ENCODE results near the gene VAV2.

Gene VAV2

DNA sequence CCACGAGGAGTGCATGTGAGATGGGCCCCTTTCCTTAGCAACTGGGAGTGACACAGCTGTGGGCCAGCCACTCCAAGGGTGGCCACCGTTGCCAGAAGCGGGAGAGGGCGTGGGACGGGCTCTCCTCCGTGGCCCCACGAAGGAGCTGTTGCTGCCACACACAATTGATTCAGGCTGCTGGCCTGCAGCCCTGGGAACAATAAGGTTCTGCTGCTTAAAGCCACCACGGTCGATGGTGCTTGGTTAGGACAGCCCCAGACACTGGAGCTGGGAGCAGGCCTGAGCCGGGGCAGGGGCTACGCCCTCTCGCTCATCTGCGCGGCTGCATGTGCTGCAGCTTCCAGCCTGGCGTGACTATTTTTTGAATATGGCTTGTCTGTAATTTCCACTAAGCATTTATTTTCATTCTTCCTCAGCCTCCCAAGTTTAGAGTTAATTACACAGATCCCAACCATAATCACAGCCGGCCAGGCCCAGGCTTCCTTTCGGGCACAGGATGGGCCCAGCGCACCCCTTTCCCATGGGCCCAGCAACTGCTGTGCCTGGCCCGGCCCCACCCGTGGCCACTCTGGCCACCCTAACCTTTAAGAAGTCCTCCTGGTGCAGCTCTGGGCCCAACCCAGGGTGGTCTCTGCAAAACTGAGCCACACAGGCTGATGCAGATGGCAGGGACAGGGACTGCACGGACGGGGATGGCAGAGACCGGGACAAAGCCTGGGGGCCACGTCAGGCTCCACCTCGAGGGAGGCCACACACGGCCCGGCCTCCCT, 49.7 kb downstream of the VAV2 start:
- H3K27me3 ChIP-seq (ENCODE audit: insufficient read depth, low read length) = no peaks in the 10 kb centered on the region

DNA sequence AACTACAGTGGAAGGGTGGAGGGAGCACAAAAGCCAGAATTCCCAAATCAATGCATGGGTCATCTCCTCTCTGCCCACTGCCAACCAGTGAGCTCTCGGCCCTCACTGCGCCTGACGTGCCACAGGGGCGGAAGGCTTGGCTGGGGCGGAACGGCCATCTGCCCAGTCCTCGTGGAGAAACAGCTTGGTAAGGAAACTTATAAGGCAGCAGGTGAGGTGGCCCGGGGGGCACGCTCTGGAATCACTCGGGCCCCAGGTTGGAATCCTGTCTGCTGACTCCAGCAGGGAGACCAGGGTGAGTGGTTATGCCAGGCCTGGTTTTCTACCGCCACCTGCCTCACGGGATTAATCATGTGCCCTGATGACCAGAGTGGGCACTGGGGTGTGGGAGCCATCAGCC, 52.3 kb downstream of the VAV2 start:
- no peak overlapping the region for H3K4me3 ChIP-seq (ENCODE audit: low read length)
- H3K36me3 ChIP-seq (ENCODE audit: insufficient read depth, low read depth, low read length) = peaks cover 13% of the 10 kb centered on the region; the same call in 1 of the 2 replicates
- H3K9ac ChIP-seq (ENCODE audit: low read depth, low read length) = no peak overlapping the region
- H3K27me3 ChIP-seq (ENCODE audit: insufficient read depth, low read length) = no peaks in the 10 kb centered on the region
- no peaks in the 10 kb centered on the region for H3K9me3 ChIP-seq (ENCODE audit: insufficient read depth, low read depth, low read length)
- no peaks in the 10 kb centered on the region for H3K4me1 ChIP-seq (ENCODE audit: insufficient read depth, low read length)
- no peak overlapping the region for H3K27ac ChIP-seq (ENCODE audit: low read length)

More for the DNA sequence above, 49.7 kb downstream of the VAV2 start:
- Histone ChIP-seq H3K4me3 (ENCODE audit: low read length) (no peak overlapping the region), H3K27ac (ENCODE audit: low read length) (no peak overlapping the region), H3K4me1 (ENCODE audit: insufficient read depth, low read length) (no peaks in the 10 kb centered on the region), H3K9me3 (ENCODE audit: insufficient read depth, low read depth, low read length) (no peaks in the 10 kb centered on the region), H3K36me3 (ENCODE audit: insufficient read depth, low read depth, low read length) (peaks cover 5% of the 10 kb centered on the region; the same call in 1 of the 2 replicates), H3K9ac (ENCODE audit: low read depth, low read length) (no peak overlapping the region)

DNA sequence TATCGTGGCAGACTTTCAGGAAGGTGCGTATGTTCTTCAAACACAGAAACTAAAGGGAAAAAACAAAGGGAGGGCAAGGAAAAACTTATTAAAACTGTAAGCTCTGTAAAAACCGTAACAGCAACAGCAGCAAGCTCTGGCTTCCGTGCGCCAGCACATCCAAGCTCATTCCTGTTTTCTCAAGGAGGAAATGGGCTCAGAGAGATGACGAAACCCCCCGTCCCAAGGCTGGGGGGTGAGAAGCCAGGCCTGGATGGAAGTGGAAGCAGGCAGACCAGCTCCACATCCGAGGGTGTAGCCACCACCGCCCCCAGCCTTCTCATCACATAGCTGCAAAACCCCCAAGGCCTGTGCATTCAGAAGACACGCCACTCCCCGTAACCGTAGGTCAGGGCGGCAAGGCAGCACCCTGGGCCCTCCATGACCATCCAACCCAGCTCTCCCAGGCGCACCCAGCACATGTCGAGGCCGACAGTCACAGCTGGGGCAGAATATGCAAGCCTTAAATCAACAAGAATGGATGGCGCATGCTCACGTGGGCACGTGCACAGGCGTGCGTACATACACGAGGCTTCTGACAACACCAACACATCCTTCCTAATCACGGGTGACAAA, 52.8 kb downstream of the VAV2 start:
- H3K27ac ChIP-seq (ENCODE audit: low read length) = no peak overlapping the region

DNA sequence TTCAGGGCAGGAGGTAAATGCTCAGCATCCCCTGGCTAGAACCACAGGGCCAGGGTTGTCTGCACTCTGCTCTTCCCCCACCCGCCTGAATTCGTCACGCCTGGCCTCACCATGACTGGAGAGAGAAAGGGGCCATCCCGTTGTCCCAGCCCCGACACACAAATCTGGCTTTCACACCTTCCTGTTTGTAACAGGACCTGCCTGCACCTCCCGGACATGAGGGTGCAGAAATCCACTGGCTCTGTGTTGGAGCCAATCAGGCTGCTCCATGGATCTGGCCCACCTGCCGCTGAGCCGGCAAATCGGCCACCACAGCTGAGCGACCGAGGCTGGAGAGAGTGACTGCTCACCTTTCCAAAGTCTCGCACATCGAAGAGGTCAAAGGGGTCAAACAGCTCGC, 53.4 kb downstream of the VAV2 start:
- Histone ChIP-seq H3K4me1 (ENCODE audit: insufficient read depth, low read length) (no peaks in the 10 kb centered on the region), H3K4me3 (ENCODE audit: low read length) (no peak overlapping the region), H3K36me3 (ENCODE audit: insufficient read depth, low read depth, low read length) (peaks cover 13% of the 10 kb centered on the region; the same call in 1 of the 2 replicates), H3K9me3 (ENCODE audit: insufficient read depth, low read depth, low read length) (no peaks in the 10 kb centered on the region), H3K9ac (ENCODE audit: low read depth, low read length) (no peak overlapping the region), H3K27me3 (ENCODE audit: insufficient read depth, low read length) (no peaks in the 10 kb centered on the region), H3K27ac (ENCODE audit: low read length) (no peak overlapping the region)

More for the DNA sequence above, 52.8 kb downstream of the VAV2 start:
- peaks cover 13% of the 10 kb centered on the region; the same call in 1 of the 2 replicates for H3K36me3 ChIP-seq (ENCODE audit: insufficient read depth, low read depth, low read length)
- no peak overlapping the region for H3K4me3 ChIP-seq (ENCODE audit: low read length)
- no peak overlapping the region for H3K9ac ChIP-seq (ENCODE audit: low read depth, low read length)
- no peaks in the 10 kb centered on the region for H3K9me3 ChIP-seq (ENCODE audit: insufficient read depth, low read depth, low read length)
- no peaks in the 10 kb centered on the region for H3K27me3 ChIP-seq (ENCODE audit: insufficient read depth, low read length)
- no peaks in the 10 kb centered on the region for H3K4me1 ChIP-seq (ENCODE audit: insufficient read depth, low read length)

DNA sequence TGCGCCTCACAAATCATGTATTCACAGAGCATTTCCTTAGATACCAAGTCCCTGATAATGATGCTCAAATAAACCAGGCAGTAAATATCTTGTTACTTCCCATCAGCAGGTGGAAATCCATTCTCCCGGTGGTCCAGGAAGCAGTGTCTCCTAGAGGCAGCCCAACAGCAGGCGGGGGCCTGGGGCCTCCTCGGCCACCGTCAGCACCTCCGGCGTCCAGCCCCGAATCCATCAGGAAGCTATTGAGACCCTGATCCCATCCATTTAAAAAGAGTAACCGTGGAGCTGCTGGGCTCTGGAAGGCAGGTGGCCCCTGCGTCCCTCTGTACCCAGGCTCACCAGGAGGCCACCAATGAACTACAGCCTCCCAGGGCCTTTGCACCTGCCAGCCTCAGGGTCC, 54.0 kb downstream of the VAV2 start:
- Histone ChIP-seq H3K27ac (ENCODE audit: low read length) (no peak overlapping the region), H3K9ac (ENCODE audit: low read depth, low read length) (no peak overlapping the region), H3K36me3 (ENCODE audit: insufficient read depth, low read depth, low read length) (peaks cover 13% of the 10 kb centered on the region; the same call in 1 of the 2 replicates), H3K4me3 (ENCODE audit: low read length) (no peak overlapping the region), H3K27me3 (ENCODE audit: insufficient read depth, low read length) (no peaks in the 10 kb centered on the region), H3K4me1 (ENCODE audit: insufficient read depth, low read length) (no peaks in the 10 kb centered on the region), H3K9me3 (ENCODE audit: insufficient read depth, low read depth, low read length) (no peaks in the 10 kb centered on the region)

DNA sequence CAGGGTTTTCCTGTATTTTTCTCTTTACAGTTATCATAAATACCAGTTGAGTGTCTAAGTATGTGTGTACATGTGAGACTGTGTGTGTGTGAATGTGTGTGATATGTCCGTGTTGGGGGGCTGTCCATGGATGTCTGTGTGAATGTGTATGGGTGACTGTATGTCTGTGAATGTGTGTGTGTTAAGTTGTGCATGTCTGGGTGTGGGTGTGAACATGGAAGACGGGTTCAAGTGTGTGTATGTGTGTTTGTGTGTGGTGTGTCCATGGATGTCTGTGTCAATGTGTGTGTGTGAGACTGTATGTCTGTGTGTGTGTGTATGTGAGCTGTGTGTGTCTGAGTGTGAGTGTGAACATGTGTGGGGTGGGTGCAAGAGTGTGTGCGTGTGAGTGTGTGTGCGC, 55.0 kb downstream of the VAV2 start:
- Histone ChIP-seq H3K27ac (ENCODE audit: low read length) (no peak overlapping the region), H3K9ac (ENCODE audit: low read depth, low read length) (no peak overlapping the region), H3K4me1 (ENCODE audit: insufficient read depth, low read length) (no peaks in the 10 kb centered on the region), H3K27me3 (ENCODE audit: insufficient read depth, low read length) (no peaks in the 10 kb centered on the region), H3K4me3 (ENCODE audit: low read length) (no peak overlapping the region), H3K9me3 (ENCODE audit: insufficient read depth, low read depth, low read length) (no peaks in the 10 kb centered on the region), H3K36me3 (ENCODE audit: insufficient read depth, low read depth, low read length) (peaks cover 13% of the 10 kb centered on the region; the same call in 1 of the 2 replicates)

DNA sequence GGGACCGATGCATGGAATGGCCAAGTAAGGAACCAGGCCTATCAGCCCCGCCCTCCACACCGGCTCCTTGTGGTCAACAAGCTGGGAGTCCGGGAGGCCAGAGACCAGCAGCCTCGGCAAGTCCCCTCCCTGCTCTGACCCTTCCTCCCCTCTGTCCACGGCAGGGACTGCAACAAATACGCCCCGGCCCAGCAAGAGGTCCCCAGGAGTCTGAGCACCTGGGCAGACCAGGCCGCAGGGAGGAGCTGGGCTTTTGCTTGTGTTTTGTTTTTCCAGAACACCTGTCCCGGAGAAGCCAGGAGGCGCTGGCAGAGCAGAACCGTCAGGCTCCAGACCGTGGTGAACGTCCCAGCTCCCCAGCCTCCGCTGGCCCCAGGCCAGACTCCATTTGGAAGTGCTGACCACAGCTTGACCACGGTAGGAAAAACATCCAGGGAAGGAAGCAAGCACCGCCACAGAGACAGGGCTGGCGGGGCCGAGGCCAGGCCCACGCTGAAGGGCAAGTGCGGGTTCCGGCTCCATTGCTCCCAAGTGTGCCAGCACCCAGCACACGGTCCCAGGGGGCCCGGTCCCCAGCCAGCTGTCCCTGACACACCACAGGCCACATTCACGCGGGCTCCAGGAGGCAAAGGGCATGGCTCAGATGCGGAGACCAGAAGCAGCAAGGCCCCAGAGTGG, 56.7 kb downstream of the VAV2 start:
- Histone ChIP-seq H3K9ac (ENCODE audit: low read depth, low read length) (no peak overlapping the region), H3K9me3 (ENCODE audit: insufficient read depth, low read depth, low read length) (no peaks in the 10 kb centered on the region), H3K27ac (ENCODE audit: low read length) (no peak overlapping the region), H3K4me1 (ENCODE audit: insufficient read depth, low read length) (no peaks in the 10 kb centered on the region), H3K27me3 (ENCODE audit: insufficient read depth, low read length) (no peaks in the 10 kb centered on the region), H3K36me3 (ENCODE audit: insufficient read depth, low read depth, low read length) (peaks cover 13% of the 10 kb centered on the region; the same call in 1 of the 2 replicates), H3K4me3 (ENCODE audit: low read length) (no peak overlapping the region)

DNA sequence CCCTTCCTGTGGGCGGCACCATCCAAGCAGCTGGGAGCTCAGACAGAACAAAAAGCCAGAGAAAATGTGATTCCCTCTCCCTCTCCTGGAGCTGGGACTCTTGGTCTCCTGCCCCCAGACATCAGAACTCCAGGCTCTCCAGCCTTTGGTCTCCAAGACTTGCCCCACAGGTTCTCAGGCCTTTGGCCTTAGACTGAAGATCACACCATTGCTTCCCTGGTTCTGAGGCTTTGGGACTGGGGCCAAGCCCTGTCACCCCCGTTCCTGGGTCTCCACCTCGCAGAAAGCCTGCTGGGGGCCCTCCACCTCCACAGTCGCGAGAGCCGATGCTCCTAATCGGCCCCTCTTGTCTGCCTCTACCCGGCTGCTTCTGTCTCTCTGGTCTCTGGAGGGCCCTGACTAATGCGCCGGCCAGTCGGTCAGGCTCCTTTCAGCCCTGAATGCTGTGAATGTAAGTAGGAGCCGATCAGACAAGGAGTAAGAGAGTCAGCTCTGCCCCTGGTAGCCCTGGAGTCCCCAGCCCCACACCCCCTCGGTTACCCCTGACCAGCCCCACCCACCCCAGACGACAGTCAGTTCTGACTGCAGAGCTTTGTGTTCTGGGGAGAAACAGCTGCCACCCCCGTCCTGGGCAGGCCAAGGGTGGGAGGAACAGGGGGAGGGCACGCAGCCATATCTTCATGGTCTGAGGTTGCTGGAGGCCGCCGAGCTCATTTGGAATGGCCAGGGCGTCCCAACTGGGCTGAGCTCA, 57.5 kb downstream of the VAV2 start:
- H3K27me3 ChIP-seq (ENCODE audit: insufficient read depth, low read length) = no peaks in the 10 kb centered on the region
- no peak overlapping the region for H3K9ac ChIP-seq (ENCODE audit: low read depth, low read length)
- H3K4me1 ChIP-seq (ENCODE audit: insufficient read depth, low read length) = no peaks in the 10 kb centered on the region
- H3K9me3 ChIP-seq (ENCODE audit: insufficient read depth, low read depth, low read length) = no peaks in the 10 kb centered on the region
- no peak overlapping the region for H3K27ac ChIP-seq (ENCODE audit: low read length)
- H3K4me3 ChIP-seq (ENCODE audit: low read length) = no peak overlapping the region
- peaks cover 13% of the 10 kb centered on the region; the same call in 1 of the 2 replicates for H3K36me3 ChIP-seq (ENCODE audit: insufficient read depth, low read depth, low read length)

DNA sequence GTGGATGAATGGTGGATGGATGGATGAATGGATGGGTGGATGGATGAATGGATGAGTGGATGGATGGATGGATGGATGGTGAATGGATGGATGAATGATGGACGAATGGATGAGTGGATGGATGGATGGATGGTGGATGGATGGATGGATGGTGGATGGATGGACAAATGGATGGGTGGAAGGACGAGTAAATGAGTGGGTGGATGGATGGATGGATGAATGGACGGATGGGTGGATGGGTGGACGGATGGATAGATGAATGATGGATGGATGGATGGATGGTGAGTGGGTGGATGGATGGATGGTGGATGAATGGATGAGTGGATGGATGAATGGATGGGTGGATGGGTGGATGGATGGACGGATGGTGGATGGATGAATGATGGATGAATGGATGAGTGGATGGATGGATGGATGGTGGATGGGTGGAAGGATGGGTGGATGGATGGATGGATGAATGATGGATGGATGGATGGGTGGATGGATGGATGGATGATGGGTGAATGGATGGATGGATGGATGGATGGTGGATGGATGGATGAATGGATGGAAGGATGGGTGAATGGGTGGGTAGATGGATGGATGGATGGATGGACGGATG, 58.6 kb downstream of the VAV2 start:
- Histone ChIP-seq H3K9me3 (ENCODE audit: insufficient read depth, low read depth, low read length) (no peaks in the 10 kb centered on the region), H3K27ac (ENCODE audit: low read length) (no peak overlapping the region), H3K27me3 (ENCODE audit: insufficient read depth, low read length) (no peaks in the 10 kb centered on the region), H3K9ac (ENCODE audit: low read depth, low read length) (no peak overlapping the region), H3K4me3 (ENCODE audit: low read length) (no peak overlapping the region), H3K36me3 (ENCODE audit: insufficient read depth, low read depth, low read length) (peaks cover 9% of the 10 kb centered on the region; the same call in 1 of the 2 replicates), H3K4me1 (ENCODE audit: insufficient read depth, low read length) (no peaks in the 10 kb centered on the region)

DNA sequence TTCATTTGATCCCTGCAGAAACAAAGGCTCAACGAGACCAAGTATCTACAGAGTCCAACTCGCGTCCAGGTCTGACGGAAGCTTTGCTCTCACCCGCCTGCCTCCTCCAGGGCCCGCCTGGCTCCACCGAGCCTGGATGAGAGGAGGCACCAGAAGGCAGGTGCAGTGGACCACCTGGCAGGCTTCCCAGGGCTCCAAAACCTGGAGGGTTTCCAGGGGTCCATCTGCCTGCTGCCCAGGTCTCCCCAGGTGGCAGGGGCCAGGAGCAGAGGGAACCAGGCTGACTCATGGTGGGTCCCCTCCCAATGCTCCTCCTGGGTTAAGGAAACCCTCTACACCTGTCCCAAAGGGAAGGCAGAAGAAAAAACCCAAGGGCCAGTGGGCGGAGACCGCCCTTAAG, 59.5 kb downstream of the VAV2 start:
- peaks cover 9% of the 10 kb centered on the region; the same call in 1 of the 2 replicates for H3K36me3 ChIP-seq (ENCODE audit: insufficient read depth, low read depth, low read length)
- no peak overlapping the region for H3K27ac ChIP-seq (ENCODE audit: low read length)
- no peaks in the 10 kb centered on the region for H3K4me1 ChIP-seq (ENCODE audit: insufficient read depth, low read length)
- H3K4me3 ChIP-seq (ENCODE audit: low read length) = no peak overlapping the region
- H3K27me3 ChIP-seq (ENCODE audit: insufficient read depth, low read length) = no peaks in the 10 kb centered on the region
- no peaks in the 10 kb centered on the region for H3K9me3 ChIP-seq (ENCODE audit: insufficient read depth, low read depth, low read length)
- no peak overlapping the region; the same call in 1 of the 2 replicates for H3K9ac ChIP-seq (ENCODE audit: low read depth, low read length)

DNA sequence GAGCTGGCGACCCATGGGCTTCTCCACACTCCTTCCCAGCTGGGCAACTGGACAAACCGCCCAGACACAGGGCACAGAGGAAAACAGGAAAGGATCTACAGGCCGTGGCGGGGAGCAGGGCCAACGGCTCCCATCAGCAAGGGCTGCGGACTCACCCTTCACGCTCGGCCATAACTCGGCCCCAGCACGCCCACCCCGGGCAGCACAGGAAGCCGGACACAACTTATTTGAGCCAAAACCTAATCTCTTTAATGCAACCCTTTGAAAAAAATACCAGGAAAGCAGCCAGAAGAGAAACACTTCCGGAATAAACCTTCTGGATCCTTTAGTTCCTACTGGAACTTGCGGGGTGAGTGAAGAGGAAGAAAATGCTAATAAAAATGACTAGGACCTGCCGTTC, 59.9 kb downstream of the VAV2 start:
- Histone ChIP-seq H3K27me3 (ENCODE audit: insufficient read depth, low read length) (no peaks in the 10 kb centered on the region), H3K9ac (ENCODE audit: low read depth, low read length) (no peak overlapping the region; the same call in 1 of the 2 replicates), H3K4me1 (ENCODE audit: insufficient read depth, low read length) (no peaks in the 10 kb centered on the region), H3K27ac (ENCODE audit: low read length) (no peak overlapping the region), H3K36me3 (ENCODE audit: insufficient read depth, low read depth, low read length) (peaks cover 6% of the 10 kb centered on the region; the same call in 1 of the 2 replicates), H3K4me3 (ENCODE audit: low read length) (no peak overlapping the region), H3K9me3 (ENCODE audit: insufficient read depth, low read depth, low read length) (no peaks in the 10 kb centered on the region)
